ENCODE data around the gene GAST.
"Not testable (repeated sequence)": the region's sequence is repeated elsewhere in the genome, so short reads cannot be mapped to it uniquely, and the experiment has no call there.

GAST gene

GRCh38 chr17:41711669-41712400 is at the start of gene GAST:
TSS of gene GAST (plus strand) at chr17:41712331. CDS start at chr17:41715437, 3,106 bp downstream.
- intact Hi-C loops (cut with DNase I), result no loop called here
- DNase-seq, result peak in 1 of 10 donors; percentile 52

- no peak for DNase-seq
- intact Hi-C loops (cut with DNase I), result loop anchor here (5.0 kb wide), 1 partner anchor 806 kb away; no protein-coding TSS in a partner anchor
Observed at GRCh38 chr17:41663451-41664171, 48.5 kb upstream of the GAST start.

GRCh38 chr17:41664172-41664457 is 48.0 kb upstream of the GAST start:
- intact Hi-C loops (cut with DNase I), result loop anchor here (5.0 kb wide), 1 partner anchor 807 kb away; no protein-coding TSS in a partner anchor
- no peak for DNase-seq

GRCh38 chr17:41664587-41665565 is 47.3 kb upstream of the GAST start:
- intact Hi-C loops (cut with DNase I), result loop anchor here (5.0 kb wide), 3 partner anchors 808 to 1018 kb away; partner anchors contain the start of gene SMARCE1
- DNase-seq, result peak in 1 of 10 donors; percentile 55

- peak; percentile 79 to 99 (median 88) for DNase-seq
- intact Hi-C loops (cut with DNase I), result loop anchor here (1.0 to 5.0 kb wide), 4 partner anchors 17 to 1018 kb away; partner anchors contain the start of gene SMARCE1
Observed at GRCh38 chr17:41665566-41666236, 46.4 kb upstream of the GAST start.

- peak in 2 of 10 donors; percentile 31 to 89 for DNase-seq
- intact Hi-C loops (cut with DNase I), result loop anchor here (1.0 to 5.0 kb wide), 4 partner anchors 17 to 1019 kb away; partner anchors contain the start of gene SMARCE1
Observed at GRCh38 chr17:41666237-41666641, 45.9 kb upstream of the GAST start.

GRCh38 chr17:41666708-41667279 is 45.3 kb upstream of the GAST start:
- intact Hi-C loops (cut with DNase I), result loop anchor here (1.0 to 5.0 kb wide), 4 partner anchors 18 to 1019 kb away; partner anchors contain the start of gene SMARCE1
- DNase-seq, result peak; percentile 70 to 97 (median 86)

GRCh38 chr17:41667280-41668041 is 44.7 kb upstream of the GAST start:
- DNase-seq, result no peak
- intact Hi-C loops (cut with DNase I), result loop anchor here (2.0 to 5.0 kb wide), 3 partner anchors 19 to 1020 kb away; partner anchors contain the start of gene SMARCE1

- intact Hi-C loops (cut with DNase I), result no loop called here
- peak in 2 of 10 donors; percentile 55 to 67 for DNase-seq
Observed at GRCh38 chr17:41672153-41672552, 40.0 kb upstream of the GAST start.

- peak in 2 of 10 donors; percentile 6 for DNase-seq
- intact Hi-C loops (cut with DNase I), result not testable (repeated sequence)
Observed at GRCh38 chr17:41675157-41676057, 36.7 kb upstream of the GAST start.

GRCh38 chr17:41676058-41676419 is 36.1 kb upstream of the GAST start:
- no peak for DNase-seq
- intact Hi-C loops (cut with DNase I), result no loop called here

- peak in 1 of 10 donors; percentile 5 for DNase-seq
- intact Hi-C loops (cut with DNase I), result no loop called here
Observed at GRCh38 chr17:41678411-41678906, 33.7 kb upstream of the GAST start.

GRCh38 chr17:41678907-41679739 is 33.0 kb upstream of the GAST start:
- intact Hi-C loops (cut with DNase I), result no loop called here
- no peak for DNase-seq

GRCh38 chr17:41679740-41680425 is 32.2 kb upstream of the GAST start:
- DNase-seq, result peak in 1 of 10 donors; percentile 37
- intact Hi-C loops (cut with DNase I), result no loop called here

- DNase-seq, result peak in 8 of 10 donors; percentile 52 to 95 (median 66)
- intact Hi-C loops (cut with DNase I), result no loop called here
Observed at GRCh38 chr17:41680426-41681040, 31.6 kb upstream of the GAST start.

Data from posterior cingulate gyrus (tissue), 11 donors.